ENCODE measurements around the gene RAPGEF4. TPM values are rescaled to one million over a fixed set of nuclear protein-coding genes. Genes with fewer than 3 reads are reported as not detected.

Gene RAPGEF4
- total and polyA plus RNA-seq, 2 of the 8 experiments (the other 6 are each of a cell fraction or from before 2014, with no cell fraction given): 1.2 to 2.6 TPM

- Histone ChIP-seq H3K18ac (ENCODE audit: extremely low read depth, low read length) (no peak overlapping the region), H3K27ac (ENCODE audit: low read depth, low read length) (no peak overlapping the region), H3K4ac (replicated peaks; ENCODE audit: insufficient read length, low read depth, low read length) (no peak overlapping the region), H3K4me3 (ENCODE audit: extremely low read depth in 1 of 4, insufficient read depth in 2 of 4, low read depth in 3 of 4, low read length in 4 of 4) (no peak overlapping the region), H3K23ac (ENCODE audit: insufficient read length) (no peak overlapping the region), H3K9me3 (ENCODE audit: insufficient read depth in 2 of 2, low read depth in 1 of 2, low read length in 1 of 2) (no peaks in the 10 kb centered on the region), H3K79me1 (ENCODE audit: low read depth, low read length) (no peaks in the 10 kb centered on the region), H4K8ac (ENCODE audit: extremely low read depth, insufficient read depth, low read length) (no peak overlapping the region), H2BK20ac (ENCODE audit: low read length) (no peak overlapping the region), H2AK5ac (ENCODE audit: low read depth, low read length) (no peak overlapping the region), H4K5ac (ENCODE audit: insufficient read length, low read depth, low read length) (no peak overlapping the region), H2BK5ac (ENCODE audit: low read depth, low read length) (no peak overlapping the region), H3K9ac (replicated peaks in 1 of 4; ENCODE audit: extremely low read depth in 1 of 4, low read depth in 3 of 4, low read length in 3 of 4) (no peak overlapping the region), H2BK15ac (ENCODE audit: low read length) (no peak overlapping the region), H3K27me3 (replicated peaks in 1 of 4; ENCODE audit: control insufficient read depth in 3 of 4, extremely low read depth in 1 of 4, insufficient read depth in 3 of 4, low read length in 3 of 4) (no peaks in the 10 kb centered on the region), H3K4me1 (replicated peaks in 1 of 4; ENCODE audit: control insufficient read depth in 3 of 4, insufficient read depth in 4 of 4, low read length in 3 of 4) (no peaks in the 10 kb centered on the region), H4K20me1 (replicated peaks in 1 of 2; ENCODE audit: control insufficient read depth in 1 of 2, insufficient read depth in 2 of 2, low read length in 2 of 2) (no peaks in the 10 kb centered on the region), H3K14ac (ENCODE audit: insufficient read length) (no peak overlapping the region), H2AFZ (ENCODE audit: low read length) (no peak overlapping the region), H3K23me2 (ENCODE audit: low read depth, low read length) (no peaks in the 10 kb centered on the region; the same call in 1 of the 2 replicates), H2BK12ac (ENCODE audit: low read depth, low read length) (no peak overlapping the region), H3K36me3 (ENCODE audit: control insufficient read depth in 2 of 4, insufficient read depth in 4 of 4, low read length in 3 of 4) (no peaks in the 10 kb centered on the region), H4K91ac (replicated peaks; ENCODE audit: insufficient read length, low read length) (no peak overlapping the region), H3K56ac (replicated peaks; ENCODE audit: insufficient read length, low read depth, low read length) (no peak overlapping the region), H2BK120ac (replicated peaks; ENCODE audit: low read depth, low read length) (no peak overlapping the region), H3K4me2 (ENCODE audit: insufficient read depth in 1 of 2, low read depth in 2 of 2, low read length in 2 of 2) (no peak overlapping the region), H3K79me2 (ENCODE audit: control insufficient read depth in 1 of 2, insufficient read depth in 2 of 2, low read length in 2 of 2) (no peaks in the 10 kb centered on the region)
- CTCF ChIA-PET (ENCODE audit: partially characterized antibody): interaction anchor here (0.9 to 1.8 kb wide), 3 partner anchors 8 to 90 kb away, joined by 3 to 6 read pairs (median 4); no protein-coding TSS in a partner anchor
- no peak for FAIRE-seq
- DNase-seq (ENCODE audit: low read depth in 1 of 2, low spot score in 2 of 2): no peak
- WGBS, 2 experiments (ENCODE audit: extremely low coverage in 1 of 2, insufficient coverage in 1 of 2, insufficient read length in 1 of 2, insufficient replicate concordance in 2 of 2, low coverage in 1 of 2, low lambda C conversion rate in 2 of 2, missing lambda C conversion rate in 1 of 2): 93% methylated on average over 5 of the region's 5 CpGs; no CpG with 5 or more reads in 1 of the 2 experiments
- POLR2A ChIA-PET (ENCODE audit: partially characterized antibody): no interaction called here
- TF ChIP-seq CHD2 (IDR thresholded peaks at IDR 0.05; ENCODE audit: low read length): no peak
- TF ChIP-seq SIRT6 (IDR thresholded peaks at IDR 0.05; ENCODE audit: low read length): no peak
- TF ChIP-seq RFX5 (IDR thresholded peaks at IDR 0.05; ENCODE audit: borderline replicate concordance, low read depth, low read length): no peak
- TF ChIP-seq TEAD4 (IDR thresholded peaks at IDR 0.05; ENCODE audit: low read depth, low read length): no peak
- TF ChIP-seq YY1 (IDR thresholded peaks at IDR 0.05; ENCODE audit: low read depth, low read length): no peak
- TF ChIP-seq SAP30 (IDR thresholded peaks at IDR 0.05; ENCODE audit: insufficient read depth, insufficient replicate concordance, low read length): no peak
- TF ChIP-seq TAF1 (IDR thresholded peaks at IDR 0.05; ENCODE audit: low read depth, low read length): no peak
- TF ChIP-seq POU5F1 (IDR thresholded peaks at IDR 0.05; ENCODE audit: low read depth, low read length): no peak
- TF ChIP-seq PHF8 (conservative IDR thresholded peaks at IDR 0.05; ENCODE audit: low read depth, low read length): no peak
- TF ChIP-seq KDM4A (IDR thresholded peaks at IDR 0.05; ENCODE audit: low read depth, low read length, severe bottlenecking): no peak
- no peak for TF ChIP-seq MAX (IDR thresholded peaks at IDR 0.05)
- no peak for TF ChIP-seq FOSL1 (IDR thresholded peaks at IDR 0.05; ENCODE audit: insufficient read depth, low read depth, low read length)
- TF ChIP-seq BACH1 (IDR thresholded peaks at IDR 0.05; ENCODE audit: low read length): no peak
Observed at GRCh38 chr2:172842511-172843265, 107.0 kb downstream of the RAPGEF4 start.

All from H1 (cell line).